Activated naive CD8-positive, alpha-beta T cell (primary cell): ENCODE measurements around the gene TMOD3.
A peak's percentile ranks its signal among the peaks of the same experiment; 100 is the strongest.
"Not testable (repeated sequence)": the region's sequence is repeated elsewhere in the genome, so short reads cannot be mapped to it uniquely, and the experiment has no call there.

ENCODE experiments used
- H3K27ac Mint-ChIP-seq: one replicate; pipeline ENCODE4 v1.8.0; 2021; ENCODE audit warnings: mixed read lengths
- H3K27me3 Mint-ChIP-seq: one replicate; pipeline ENCODE4 v1.8.0; 2021; ENCODE audit warnings: mixed read lengths
- H3K36me3 Mint-ChIP-seq: one replicate; pipeline ENCODE4 v1.8.0; 2021; ENCODE audit warnings: mixed read lengths
- H3K4me1 Mint-ChIP-seq: one replicate; pipeline ENCODE4 v1.8.0; 2021; ENCODE audit warnings: low read depth, mixed read lengths
- H3K4me3 Mint-ChIP-seq: one replicate; pipeline ENCODE4 v1.8.0; 2021; ENCODE audit warnings: mild to moderate bottlenecking, mixed read lengths
- H3K9me3 Mint-ChIP-seq: one replicate; pipeline ENCODE4 v1.8.0; 2021; ENCODE audit warnings: low read depth, mixed read lengths

Gene TMOD3

GRCh38 chr15:51866161-51866560 lies 36.7 kb downstream of the TMOD3 start:
- H3K4me3 Mint-ChIP-seq: no peak overlapping the region
- no peak overlapping the region for H3K27ac Mint-ChIP-seq
- peaks cover 22% of the 10 kb centered on the region for H3K36me3 Mint-ChIP-seq
- no peaks in the 10 kb centered on the region for H3K9me3 Mint-ChIP-seq
- no peaks in the 10 kb centered on the region for H3K27me3 Mint-ChIP-seq
- H3K4me1 Mint-ChIP-seq: peaks cover 40% of the 10 kb centered on the region

- peaks cover 35% of the 10 kb centered on the region for H3K4me1 Mint-ChIP-seq
- H3K4me3 Mint-ChIP-seq: no peak overlapping the region
- H3K27me3 Mint-ChIP-seq: no peaks in the 10 kb centered on the region
- no peaks in the 10 kb centered on the region for H3K9me3 Mint-ChIP-seq
- H3K36me3 Mint-ChIP-seq: peaks cover 26% of the 10 kb centered on the region
- peak overlapping the region; percentile 7 for H3K27ac Mint-ChIP-seq
These were observed 37.3 kb downstream of the TMOD3 start for GRCh38 chr15:51866751-51867150.

- peaks cover 13% of the 10 kb centered on the region for H3K4me1 Mint-ChIP-seq
- H3K27me3 Mint-ChIP-seq: no peaks in the 10 kb centered on the region
- H3K9me3 Mint-ChIP-seq: no peaks in the 10 kb centered on the region
- H3K36me3 Mint-ChIP-seq: peaks cover 23% of the 10 kb centered on the region
- H3K4me3 Mint-ChIP-seq: no peak overlapping the region
- H3K27ac Mint-ChIP-seq: no peak overlapping the region
These were observed 39.6 kb downstream of the TMOD3 start for GRCh38 chr15:51869060-51869421.

- no peaks in the 10 kb centered on the region for H3K9me3 Mint-ChIP-seq
- no peak overlapping the region for H3K27ac Mint-ChIP-seq
- peaks cover 21% of the 10 kb centered on the region for H3K36me3 Mint-ChIP-seq
- no peaks in the 10 kb centered on the region for H3K27me3 Mint-ChIP-seq
- no peak overlapping the region for H3K4me3 Mint-ChIP-seq
- H3K4me1 Mint-ChIP-seq: peaks cover 1% of the 10 kb centered on the region
These were observed 41.3 kb downstream of the TMOD3 start for GRCh38 chr15:51870774-51871173.

- Mint-ChIP-seq H3K36me3 (peaks cover 19% of the 10 kb centered on the region), H3K4me1 (peaks cover 21% of the 10 kb centered on the region), H3K27ac (no peak overlapping the region), H3K27me3 (no peaks in the 10 kb centered on the region), H3K4me3 (no peak overlapping the region), H3K9me3 (no peaks in the 10 kb centered on the region)
These were observed 45.5 kb downstream of the TMOD3 start for GRCh38 chr15:51874751-51875644.

GRCh38 chr15:51876169-51876568 lies 46.7 kb downstream of the TMOD3 start:
- no peaks in the 10 kb centered on the region for H3K27me3 Mint-ChIP-seq
- peaks cover 24% of the 10 kb centered on the region for H3K4me1 Mint-ChIP-seq
- H3K4me3 Mint-ChIP-seq: no peak overlapping the region
- peaks cover 19% of the 10 kb centered on the region for H3K36me3 Mint-ChIP-seq
- no peak overlapping the region for H3K27ac Mint-ChIP-seq
- H3K9me3 Mint-ChIP-seq: no peaks in the 10 kb centered on the region

GRCh38 chr15:51878446-51879386 lies 49.3 kb downstream of the TMOD3 start:
- H3K27me3 Mint-ChIP-seq: no peaks in the 10 kb centered on the region

GRCh38 chr15:51879555-51879954 lies 50.1 kb downstream of the TMOD3 start:
- no peaks in the 10 kb centered on the region for H3K27me3 Mint-ChIP-seq
- H3K36me3 Mint-ChIP-seq: peaks cover 13% of the 10 kb centered on the region
- H3K4me3 Mint-ChIP-seq: no peak overlapping the region
- H3K27ac Mint-ChIP-seq: no peak overlapping the region
- H3K9me3 Mint-ChIP-seq: no peaks in the 10 kb centered on the region
- H3K4me1 Mint-ChIP-seq: peaks cover 29% of the 10 kb centered on the region

More at GRCh38 chr15:51878446-51879386, 49.3 kb downstream of the TMOD3 start:
- peaks cover 14% of the 10 kb centered on the region for H3K36me3 Mint-ChIP-seq
- H3K9me3 Mint-ChIP-seq: no peaks in the 10 kb centered on the region
- H3K4me3 Mint-ChIP-seq: no peak overlapping the region
- H3K4me1 Mint-ChIP-seq: peaks cover 26% of the 10 kb centered on the region
- H3K27ac Mint-ChIP-seq: peak overlapping the region; percentile 58

- Mint-ChIP-seq H3K36me3 (peaks cover 7% of the 10 kb centered on the region), H3K4me3 (no peak overlapping the region), H3K27ac (no peak overlapping the region), H3K27me3 (no peaks in the 10 kb centered on the region), H3K4me1 (peaks cover 21% of the 10 kb centered on the region), H3K9me3 (no peaks in the 10 kb centered on the region)
These were observed 53.9 kb downstream of the TMOD3 start for GRCh38 chr15:51883271-51883837.

GRCh38 chr15:51884041-51884440 lies 54.6 kb downstream of the TMOD3 start:
- Mint-ChIP-seq H3K27ac (no peak overlapping the region), H3K36me3 (peaks cover 9% of the 10 kb centered on the region), H3K4me3 (no peak overlapping the region), H3K27me3 (no peaks in the 10 kb centered on the region), H3K4me1 (peaks cover 18% of the 10 kb centered on the region), H3K9me3 (no peaks in the 10 kb centered on the region)

- Mint-ChIP-seq H3K36me3 (peaks cover 9% of the 10 kb centered on the region), H3K27me3 (no peaks in the 10 kb centered on the region), H3K4me3 (no peak overlapping the region), H3K27ac (peak overlapping the region; percentile 4), H3K9me3 (no peaks in the 10 kb centered on the region), H3K4me1 (peaks cover 13% of the 10 kb centered on the region)
These were observed 55.2 kb downstream of the TMOD3 start for GRCh38 chr15:51884517-51885236.

- H3K27ac Mint-ChIP-seq, H3K36me3 Mint-ChIP-seq, H3K27me3 Mint-ChIP-seq, H3K9me3 Mint-ChIP-seq, H3K4me3 Mint-ChIP-seq: not testable (repeated sequence)
- H3K4me1 Mint-ChIP-seq: peaks cover 11% of the 10 kb centered on the region
These were observed 56.3 kb downstream of the TMOD3 start for GRCh38 chr15:51885758-51886157.

- Mint-ChIP-seq H3K9me3 (no peaks in the 10 kb centered on the region), H3K27ac (no peak overlapping the region), H3K4me3 (no peak overlapping the region), H3K36me3 (peaks cover 10% of the 10 kb centered on the region), H3K27me3 (no peaks in the 10 kb centered on the region), H3K4me1 (peaks cover 8% of the 10 kb centered on the region)
These were observed 58.6 kb downstream of the TMOD3 start for GRCh38 chr15:51887887-51888592.
